K562 (cell line): ENCODE data around the gene PBX4. TPM values are rescaled to one million over a fixed set of nuclear protein-coding genes. Genes with fewer than 3 reads are reported as not detected.

Experiments
- CHD2 ChIP-seq: IDR thresholded peaks from 2 replicates; pipeline ENCODE4 v1.6.1; 2011; ENCODE audit warnings: low read depth, low read length
- EP300 ChIP-seq: IDR thresholded peaks from 2 replicates; pipeline ENCODE4 v1.6.1; 2012; ENCODE audit warnings: low read length, improper control_type of control experiment
- HDGF ChIP-seq: fragments of 450-650 bp; IDR thresholded peaks from 2 replicates; pipeline ENCODE4 v1.6.1; 2016
- NFE2 ChIP-seq: IDR thresholded peaks from 2 replicates; pipeline ENCODE4 v1.6.1; 2014; ENCODE audit warnings: antibody characterized with exemption, low read depth
- SMARCB1 ChIP-seq: IDR thresholded peaks from 2 replicates; pipeline ENCODE4 v1.6.1; 2011; ENCODE audit warnings: improper control_type of control experiment, low read depth; ENCODE audit not compliant: insufficient read length
- SMARCE1 ChIP-seq: fragments of 450-650 bp; IDR thresholded peaks from 2 replicates; pipeline ENCODE4 v1.7.1; 2016; ENCODE audit warnings: mild to moderate bottlenecking
- TAF1 ChIP-seq: IDR thresholded peaks from 2 replicates; pipeline ENCODE4 v1.6.1; 2011; ENCODE audit warnings: mild to moderate bottlenecking, low read length, moderate library complexity; ENCODE audit not compliant: insufficient read depth, control insufficient read depth, severe bottlenecking; ENCODE audit errors: extremely low read depth
- ZBTB8A ChIP-seq: fragments of 450-650 bp; IDR thresholded peaks from 2 replicates; pipeline ENCODE4 v1.6.1; 2018; ENCODE audit warnings: mild to moderate bottlenecking, moderate library complexity; ENCODE audit not compliant: partially characterized antibody
- ZKSCAN3 ChIP-seq: fragments of 250-450 bp; sonication (Bioruptor Pico); IDR thresholded peaks from 2 replicates; pipeline ENCODE4 v1.4.0; 2020
- ZNF347 ChIP-seq: fragments of 450-650 bp; formaldehyde crosslinking; IDR thresholded peaks from 2 replicates; pipeline ENCODE4 v1.4.0; 2020; ENCODE audit warnings: low read depth, mild to moderate bottlenecking, moderate library complexity
- ZNF586 ChIP-seq: fragments of 450-650 bp; formaldehyde crosslinking; conservative IDR thresholded peaks from 2 replicates; pipeline ENCODE4 v1.4.0; 2020; ENCODE audit warnings: mild to moderate bottlenecking, moderate library complexity
- polyA plus RNA-seq, 8 experiments: library from polyadenylated mRNA; depleted of rRNA in 4 of 8; stranded (reverse) in 5 of 8; unstranded in 3 of 8; fragments of >200 nt; fragmentation: Nextera tagmentation in 2 of 8; fragmentation: Illumina TruSeq in 1 of 8; extraction: Ambion mirVana in 2 of 8; extraction: Trizol in 1 of 8; gene quantifications; 2 replicates each; pipeline versions ENCODE4 v1.2.1 to v1.2.3, GENCODE V29; 2011 to 2014; ENCODE audit warnings: inconsistent platforms in 1 of 8, missing spikeins in 1 of 8
- total RNA-seq, 7 experiments: library from RNA; depleted of rRNA in 6 of 7; stranded (reverse); fragments of >200 nt in 6 of 7; fragmentation: Illumina TruSeq in 2 of 7; extraction: Trizol in 2 of 7; gene quantifications; 2 replicates each; pipeline versions ENCODE4 v1.2.1 to v1.2.3, GENCODE V29; 2011 to 2021; ENCODE audit warnings: low replicate concordance in 1 of 7
- TF ChIP-seq, protein P1 (sequence below): fragments of 450-650 bp; IDR thresholded peaks from 2 replicates; pipeline ENCODE4 v1.6.1; 2016; ENCODE audit warnings: low read depth
- TF ChIP-seq, protein P2 (sequence below): fragments of 450-650 bp; IDR thresholded peaks from 2 replicates; pipeline ENCODE4 v1.6.1; 2016

Gene PBX4
- total and polyA plus RNA-seq, 9 of the 15 experiments (the other 6 are each of a cell fraction or from before 2014, with no cell fraction given) = 0.11 to 3.8 (median 1.6) TPM; not detected in 1

- TF ChIP-seq, protein P1, sequence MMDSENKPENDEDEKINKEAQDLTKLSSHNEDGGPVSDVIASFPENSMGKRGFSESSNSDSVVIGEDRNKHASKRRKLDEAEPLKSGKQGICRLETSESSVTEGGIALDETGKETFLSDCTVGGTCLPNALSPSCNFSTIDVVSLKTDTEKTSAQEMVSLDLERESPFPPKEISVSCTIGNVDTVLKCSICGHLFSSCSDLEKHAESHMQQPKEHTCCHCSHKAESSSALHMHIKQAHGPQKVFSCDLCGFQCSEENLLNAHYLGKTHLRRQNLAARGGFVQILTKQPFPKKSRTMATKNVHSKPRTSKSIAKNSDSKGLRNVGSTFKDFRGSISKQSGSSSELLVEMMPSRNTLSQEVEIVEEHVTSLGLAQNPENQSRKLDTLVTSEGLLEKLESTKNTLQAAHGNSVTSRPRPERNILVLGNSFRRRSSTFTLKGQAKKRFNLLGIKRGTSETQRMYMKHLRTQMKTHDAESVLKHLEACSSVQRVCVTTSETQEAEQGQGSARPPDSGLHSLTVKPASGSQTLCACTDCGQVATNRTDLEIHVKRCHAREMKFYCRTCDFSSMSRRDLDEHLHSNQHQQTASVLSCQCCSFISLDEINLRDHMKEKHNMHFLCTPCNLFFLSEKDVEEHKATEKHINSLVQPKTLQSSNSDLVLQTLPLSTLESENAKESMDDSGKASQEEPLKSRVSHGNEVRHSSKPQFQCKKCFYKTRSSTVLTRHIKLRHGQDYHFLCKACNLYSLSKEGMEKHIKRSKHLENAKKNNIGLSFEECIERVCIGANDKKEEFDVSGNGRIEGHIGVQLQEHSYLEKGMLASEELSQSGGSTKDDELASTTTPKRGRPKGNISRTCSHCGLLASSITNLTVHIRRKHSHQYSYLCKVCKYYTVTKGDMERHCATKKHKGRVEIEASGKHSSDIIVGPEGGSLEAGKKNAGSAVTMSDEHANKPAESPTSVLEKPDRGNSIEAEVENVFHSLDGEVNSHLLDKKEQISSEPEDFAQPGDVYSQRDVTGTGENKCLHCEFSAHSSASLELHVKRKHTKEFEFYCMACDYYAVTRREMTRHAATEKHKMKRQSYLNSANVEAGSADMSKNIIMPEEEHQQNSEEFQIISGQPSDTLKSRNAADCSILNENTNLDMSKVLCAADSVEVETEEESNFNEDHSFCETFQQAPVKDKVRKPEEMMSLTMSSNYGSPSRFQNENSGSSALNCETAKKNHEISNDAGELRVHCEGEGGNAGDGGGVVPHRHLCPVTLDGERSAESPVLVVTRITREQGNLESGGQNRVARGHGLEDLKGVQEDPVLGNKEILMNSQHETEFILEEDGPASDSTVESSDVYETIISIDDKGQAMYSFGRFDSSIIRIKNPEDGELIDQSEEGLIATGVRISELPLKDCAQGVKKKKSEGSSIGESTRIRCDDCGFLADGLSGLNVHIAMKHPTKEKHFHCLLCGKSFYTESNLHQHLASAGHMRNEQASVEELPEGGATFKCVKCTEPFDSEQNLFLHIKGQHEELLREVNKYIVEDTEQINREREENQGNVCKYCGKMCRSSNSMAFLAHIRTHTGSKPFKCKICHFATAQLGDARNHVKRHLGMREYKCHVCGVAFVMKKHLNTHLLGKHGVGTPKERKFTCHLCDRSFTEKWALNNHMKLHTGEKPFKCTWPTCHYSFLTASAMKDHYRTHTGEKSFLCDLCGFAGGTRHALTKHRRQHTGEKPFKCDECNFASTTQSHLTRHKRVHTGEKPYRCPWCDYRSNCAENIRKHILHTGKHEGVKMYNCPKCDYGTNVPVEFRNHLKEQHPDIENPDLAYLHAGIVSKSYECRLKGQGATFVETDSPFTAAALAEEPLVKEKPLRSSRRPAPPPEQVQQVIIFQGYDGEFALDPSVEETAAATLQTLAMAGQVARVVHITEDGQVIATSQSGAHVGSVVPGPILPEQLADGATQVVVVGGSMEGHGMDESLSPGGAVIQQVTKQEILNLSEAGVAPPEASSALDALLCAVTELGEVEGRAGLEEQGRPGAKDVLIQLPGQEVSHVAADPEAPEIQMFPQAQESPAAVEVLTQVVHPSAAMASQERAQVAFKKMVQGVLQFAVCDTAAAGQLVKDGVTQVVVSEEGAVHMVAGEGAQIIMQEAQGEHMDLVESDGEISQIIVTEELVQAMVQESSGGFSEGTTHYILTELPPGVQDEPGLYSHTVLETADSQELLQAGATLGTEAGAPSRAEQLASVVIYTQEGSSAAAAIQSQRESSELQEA = no peak
- TF ChIP-seq ZBTB8A (no peak), ZKSCAN3 (CRISPR knock-in tag) (no peak), HDGF (no peak), SMARCE1 (no peak), ZNF586 (no peak), NFE2 (no peak), SMARCB1 (no peak), ZNF347 (CRISPR knock-in tag) (no peak), TAF1 (peak; percentile 93), EP300 (no peak), CHD2 (no peak)
- TF ChIP-seq, protein P2, sequence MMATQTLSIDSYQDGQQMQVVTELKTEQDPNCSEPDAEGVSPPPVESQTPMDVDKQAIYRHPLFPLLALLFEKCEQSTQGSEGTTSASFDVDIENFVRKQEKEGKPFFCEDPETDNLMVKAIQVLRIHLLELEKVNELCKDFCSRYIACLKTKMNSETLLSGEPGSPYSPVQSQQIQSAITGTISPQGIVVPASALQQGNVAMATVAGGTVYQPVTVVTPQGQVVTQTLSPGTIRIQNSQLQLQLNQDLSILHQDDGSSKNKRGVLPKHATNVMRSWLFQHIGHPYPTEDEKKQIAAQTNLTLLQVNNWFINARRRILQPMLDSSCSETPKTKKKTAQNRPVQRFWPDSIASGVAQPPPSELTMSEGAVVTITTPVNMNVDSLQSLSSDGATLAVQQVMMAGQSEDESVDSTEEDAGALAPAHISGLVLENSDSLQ = peak; percentile 65
Measured at GRCh38 chr19:19663256-19664120, 45.0 kb upstream of the PBX4 start, which contains the start of gene ATP13A1 (continued).
